ENCODE data around the gene HSPB1.

Gene HSPB1

GRCh38 chr7:76343294-76343930 is 40.9 kb downstream of the HSPB1 start:
- DNase-seq (ENCODE audit: low spot score) (no peak), ATAC-seq (ENCODE audit: low read depth) (peak; percentile 54; the same call in 2 of the 3 replicates)
- TF ChIP-seq CTCF (IDR thresholded peaks at IDR 0.05; ENCODE audit: poor library complexity, severe bottlenecking) = no peak
- no peaks in the 10 kb centered on the region for H3K9me3 ChIP-seq (ENCODE audit: severe bottlenecking)
- peaks cover 35% of the 10 kb centered on the region for H3K4me1 ChIP-seq (ENCODE audit: insufficient read depth, poor library complexity, severe bottlenecking)
- peaks cover 100% of the 10 kb centered on the region for H3K36me3 ChIP-seq (ENCODE audit: low read depth)
- no peak overlapping the region for H3K4me3 ChIP-seq (ENCODE audit: severe bottlenecking)
- no peaks in the 10 kb centered on the region for H3K27me3 ChIP-seq (ENCODE audit: insufficient read depth, poor library complexity, severe bottlenecking)
- no peak overlapping the region for H3K27ac ChIP-seq (ENCODE audit: poor library complexity, severe bottlenecking)

GRCh38 chr7:76343931-76344321 is 41.5 kb downstream of the HSPB1 start:
- Histone ChIP-seq H3K4me3 (ENCODE audit: severe bottlenecking) (no peak overlapping the region), H3K4me1 (ENCODE audit: insufficient read depth, poor library complexity, severe bottlenecking) (peaks cover 30% of the 10 kb centered on the region), H3K9me3 (ENCODE audit: severe bottlenecking) (no peaks in the 10 kb centered on the region), H3K27me3 (ENCODE audit: insufficient read depth, poor library complexity, severe bottlenecking) (no peaks in the 10 kb centered on the region), H3K27ac (ENCODE audit: poor library complexity, severe bottlenecking) (no peak overlapping the region), H3K36me3 (ENCODE audit: low read depth) (peaks cover 100% of the 10 kb centered on the region)
- DNase-seq (ENCODE audit: low spot score) = no peak
- no peak for ATAC-seq (ENCODE audit: low read depth)
- no peak for TF ChIP-seq CTCF (IDR thresholded peaks at IDR 0.05; ENCODE audit: poor library complexity, severe bottlenecking)

GRCh38 chr7:76346097-76346496 is 43.6 kb downstream of the HSPB1 start:
- Histone ChIP-seq H3K27me3 (ENCODE audit: insufficient read depth, poor library complexity, severe bottlenecking) (no peaks in the 10 kb centered on the region), H3K4me1 (ENCODE audit: insufficient read depth, poor library complexity, severe bottlenecking) (peaks cover 8% of the 10 kb centered on the region), H3K27ac (ENCODE audit: poor library complexity, severe bottlenecking) (no peak overlapping the region), H3K9me3 (ENCODE audit: severe bottlenecking) (no peaks in the 10 kb centered on the region), H3K36me3 (ENCODE audit: low read depth) (peaks cover 100% of the 10 kb centered on the region), H3K4me3 (ENCODE audit: severe bottlenecking) (no peak overlapping the region)
- DNase-seq (ENCODE audit: low spot score) (no peak), ATAC-seq (ENCODE audit: low read depth) (no peak)
- TF ChIP-seq CTCF (IDR thresholded peaks at IDR 0.05; ENCODE audit: poor library complexity, severe bottlenecking) = no peak

GRCh38 chr7:76346778-76347177 is 44.3 kb downstream of the HSPB1 start:
- H3K27ac ChIP-seq (ENCODE audit: poor library complexity, severe bottlenecking) = no peak overlapping the region
- no peak for DNase-seq (ENCODE audit: low spot score)
- H3K4me1 ChIP-seq (ENCODE audit: insufficient read depth, poor library complexity, severe bottlenecking) = peaks cover 8% of the 10 kb centered on the region
- no peaks in the 10 kb centered on the region for H3K9me3 ChIP-seq (ENCODE audit: severe bottlenecking)
- peaks cover 98% of the 10 kb centered on the region for H3K36me3 ChIP-seq (ENCODE audit: low read depth)
- ATAC-seq (ENCODE audit: low read depth) = no peak
- H3K4me3 ChIP-seq (ENCODE audit: severe bottlenecking) = no peak overlapping the region
- H3K27me3 ChIP-seq (ENCODE audit: insufficient read depth, poor library complexity, severe bottlenecking) = no peaks in the 10 kb centered on the region
- TF ChIP-seq CTCF (IDR thresholded peaks at IDR 0.05; ENCODE audit: poor library complexity, severe bottlenecking) = no peak

- H3K27me3 ChIP-seq (ENCODE audit: insufficient read depth, poor library complexity, severe bottlenecking) = no peaks in the 10 kb centered on the region
- peaks cover 97% of the 10 kb centered on the region for H3K36me3 ChIP-seq (ENCODE audit: low read depth)
- no peak for TF ChIP-seq CTCF (IDR thresholded peaks at IDR 0.05; ENCODE audit: poor library complexity, severe bottlenecking)
- ATAC-seq (ENCODE audit: low read depth) (no peak), DNase-seq (ENCODE audit: low spot score) (no peak)
- peaks cover 8% of the 10 kb centered on the region for H3K4me1 ChIP-seq (ENCODE audit: insufficient read depth, poor library complexity, severe bottlenecking)
- H3K9me3 ChIP-seq (ENCODE audit: severe bottlenecking) = no peaks in the 10 kb centered on the region
- H3K4me3 ChIP-seq (ENCODE audit: severe bottlenecking) = no peak overlapping the region
- no peak overlapping the region for H3K27ac ChIP-seq (ENCODE audit: poor library complexity, severe bottlenecking)
These were observed 45.2 kb downstream of the HSPB1 start for GRCh38 chr7:76347710-76348109.

Measured in RWPE2 (cell line).